K562 (cell line): Measurements from ENCODE around the gene NCAPG2. TPM values are rescaled to one million over a fixed set of nuclear protein-coding genes. Genes with fewer than 3 reads are reported as not detected.

ENCODE experiments used
- ATAC-seq: fragments of 200-7000 bp; cut with Tn5 transposase; 3 replicates; pipeline ENCODE4 v1.9.1; 2020; ENCODE audit warnings: moderate library complexity
- BruUV-seq: library from RNA; stranded (reverse); fragments of 400-500 nt; replicated peaks from 2 replicates; lab custom pipeline; 2021; lab: Mats Ljungman, UMichigan
- CTCF ChIA-PET: fragments of 300-600 bp; formaldehyde crosslinking; extraction: SDS; loops from one replicate; lab custom pipeline; 2021; ENCODE audit warnings: low intra/inter-chr PET ratio; lab: Yijun Ruan, JAX
- POLR2A ChIA-PET: fragments of 300-600, 350-650 bp; sonication (Branson Sonifier 250); formaldehyde crosslinking; extraction: SDS; loops from one replicate; lab custom pipeline; 2021; ENCODE audit warnings: antibody characterized with exemption, inconsistent platforms; lab: Yijun Ruan, JAX
- DNase-seq, 4 experiments: peaks; one replicate each; pipeline versions ENCODE4 v3.0.0 to v3.0.0-alpha.2; 2011 to 2018; ENCODE audit warnings: low spot score in 3 of 4, mixed read lengths in 3 of 4; ENCODE audit errors: extremely low read depth in 1 of 4
- FAIRE-seq: peaks from 2 replicates; lab custom pipeline; 2011; peaks lifted over from hg19 to GRCh38; lab: Jason Lieb, UNC
- H2AFZ ChIP-seq: 2 replicates; pipeline ENCODE4 v1.6.0; 2011; ENCODE audit warnings: low read depth, low read length, control low read depth, inconsistent platforms
- H3K27ac ChIP-seq: fragments of 200-600 bp; 3 replicates; pipeline ENCODE4 v1.8.0; 2011; ENCODE audit warnings: low read depth, mild to moderate bottlenecking, control low read depth, inconsistent platforms, low read length, moderate library complexity, mixed read lengths; ENCODE audit errors: extremely low read depth
- H3K27me3 ChIP-seq, 2 experiments: fragments of 300-600 bp in 1 of 2; 2 replicates in 1 of 2; 3 replicates in 1 of 2; pipeline versions ENCODE4 v1.6.0 to v1.8.0; 2011; ENCODE audit warnings: inconsistent platforms in 2 of 2, low read length in 2 of 2, mild to moderate bottlenecking in 1 of 2, mixed read lengths in 1 of 2, moderate library complexity in 1 of 2; ENCODE audit not compliant: control insufficient read depth in 2 of 2, insufficient read depth in 2 of 2
- H3K36me3 ChIP-seq: fragments of 300-600 bp; 3 replicates; pipeline ENCODE4 v1.8.0; 2011; ENCODE audit warnings: mild to moderate bottlenecking, low read length, inconsistent platforms; ENCODE audit not compliant: control insufficient read depth, insufficient read depth
- H3K4me1 ChIP-seq, 2 experiments: fragments of 200-600 bp in 1 of 2; replicated peaks in 1 of 2; 2 replicates in 1 of 2; 3 replicates in 1 of 2; pipeline versions ENCODE4 v1.5.1 to v1.8.0; 2011; ENCODE audit warnings: inconsistent platforms in 2 of 2, low read length in 2 of 2, mild to moderate bottlenecking in 1 of 2, mixed read lengths in 1 of 2, moderate library complexity in 1 of 2; ENCODE audit not compliant: control insufficient read depth in 2 of 2, insufficient read depth in 2 of 2
- H3K4me2 ChIP-seq: 2 replicates; pipeline ENCODE4 v1.6.1; 2011; ENCODE audit warnings: low read length, control low read depth, inconsistent platforms, mixed read lengths; ENCODE audit not compliant: insufficient read depth
- H3K4me3 ChIP-seq: fragments of 200-600 bp; sonication (generic), shearing (Covaris generic); 2 replicates; pipeline ENCODE4 v1.5.1; 2016; ENCODE audit warnings: control low read depth, inconsistent platforms
- H3K79me2 ChIP-seq: fragments of 200-600 bp; 3 replicates; pipeline ENCODE4 v1.8.0; 2011; ENCODE audit warnings: low read length, inconsistent platforms; ENCODE audit not compliant: control insufficient read depth, insufficient read depth
- H3K9ac ChIP-seq, 2 experiments: 2 replicates each; pipeline versions ENCODE4 v1.6.0 to v1.6.1; 2011; ENCODE audit warnings: low read depth in 2 of 2, low read length in 2 of 2, control low read depth in 1 of 2, inconsistent platforms in 1 of 2, mild to moderate bottlenecking in 1 of 2, mixed read lengths in 1 of 2; ENCODE audit not compliant: insufficient read depth in 1 of 2
- H3K9me1 ChIP-seq: one replicate; pipeline ENCODE4 v1.6.0; 2011; ENCODE audit warnings: inconsistent platforms, mild to moderate bottlenecking, low read length, moderate library complexity; ENCODE audit not compliant: control insufficient read depth, insufficient read depth
- H3K9me3 ChIP-seq: replicated peaks from 2 replicates; pipeline ENCODE4 v1.5.1; 2011; ENCODE audit warnings: low read depth, low read length, inconsistent platforms; ENCODE audit not compliant: control insufficient read depth, insufficient read depth
- H4K20me1 ChIP-seq: replicated peaks from 2 replicates; pipeline ENCODE4 v1.6.1; 2011; ENCODE audit warnings: low read length, inconsistent platforms, mixed read lengths; ENCODE audit not compliant: control insufficient read depth, insufficient read depth
- NFIX ChIP-seq: fragments of 250-450 bp; sonication (Bioruptor Pico); IDR thresholded peaks from 2 replicates; pipeline ENCODE4 v1.4.0; 2020; ENCODE audit warnings: low read depth, mild to moderate bottlenecking, moderate library complexity
- RBM25 ChIP-seq: fragments of 200-400 bp; formaldehyde crosslinking; IDR thresholded peaks from 2 replicates; pipeline ENCODE4 v1.6.1; 2018; ENCODE audit warnings: low read length, low read depth, moderate library complexity; ENCODE audit not compliant: severe bottlenecking
- SRSF3 ChIP-seq: fragments of 200-400 bp; formaldehyde crosslinking; IDR thresholded peaks from 2 replicates; pipeline ENCODE4 v1.6.1; 2016; ENCODE audit warnings: mild to moderate bottlenecking, low read length, moderate library complexity; ENCODE audit not compliant: insufficient read depth
- TARDBP ChIP-seq: fragments of 450-650 bp; IDR thresholded peaks from 2 replicates; pipeline ENCODE4 v1.6.1; 2016
- YBX1 ChIP-seq: fragments of 450-650 bp; IDR thresholded peaks from 2 replicates; pipeline ENCODE4 v1.7.1; 2016; ENCODE audit warnings: mild to moderate bottlenecking
- ZKSCAN1 ChIP-seq: fragments of 150-350 bp; IDR thresholded peaks from 2 replicates; pipeline ENCODE4 v1.6.1; 2016; ENCODE audit warnings: low read depth, low read length
- ZNF354B ChIP-seq: fragments of 250-450 bp; sonication (Bioruptor Pico); IDR thresholded peaks from 2 replicates; pipeline ENCODE4 v1.4.0; 2020
- ZNF445 ChIP-seq: fragments of 250-450 bp; sonication (Bioruptor Pico); IDR thresholded peaks from 2 replicates; pipeline ENCODE4 v1.4.0; 2020; ENCODE audit warnings: low read depth, mild to moderate bottlenecking, moderate library complexity
- ZNF75A ChIP-seq: fragments of 450-650 bp; formaldehyde crosslinking; IDR thresholded peaks from 2 replicates; pipeline ENCODE4 v1.4.0; 2020; ENCODE audit warnings: mild to moderate bottlenecking
- WGBS: fragments of 100-300 bp; shearing (Covaris generic); methylation state at CpG from one replicate; pipeline ENCODE4 v1.1.6; 2016; ENCODE audit warnings: low coverage, mixed read lengths; ENCODE audit not compliant: insufficient coverage; ENCODE audit errors: missing lambda C conversion rate; 5-methylcytosine and 5-hydroxymethylcytosine counted together
- in situ Hi-C: fragments of 300-500 bp; cut with MboI; formaldehyde crosslinking; loops from 4 replicates; pipeline ENCODE4 v1.15.0; 2018; ENCODE audit warnings: inconsistent platforms, mixed read lengths
- intact Hi-C: fragments of 100-400 bp; cut with micrococcal nuclease; formaldehyde crosslinking; loops from 2 replicates; pipeline ENCODE4 v1.14.2; 2022
- polyA plus RNA-seq, 8 experiments: library from polyadenylated mRNA; depleted of rRNA in 4 of 8; stranded (reverse) in 5 of 8; unstranded in 3 of 8; fragments of >200 nt; fragmentation: Nextera tagmentation in 2 of 8; fragmentation: Illumina TruSeq in 1 of 8; extraction: Ambion mirVana in 2 of 8; extraction: Trizol in 1 of 8; gene quantifications; 2 replicates each; pipeline versions ENCODE4 v1.2.1 to v1.2.3, GENCODE V29; 2011 to 2014; ENCODE audit warnings: inconsistent platforms in 1 of 8, missing spikeins in 1 of 8
- total RNA-seq, 7 experiments: library from RNA; depleted of rRNA in 6 of 7; stranded (reverse); fragments of >200 nt in 6 of 7; fragmentation: Illumina TruSeq in 2 of 7; extraction: Trizol in 2 of 7; gene quantifications; 2 replicates each; pipeline versions ENCODE4 v1.2.1 to v1.2.3, GENCODE V29; 2011 to 2021; ENCODE audit warnings: low replicate concordance in 1 of 7
- TF ChIP-seq, protein P1 (sequence below): fragments of 250-450 bp; sonication (Bioruptor Pico); IDR thresholded peaks from 2 replicates; pipeline ENCODE4 v1.8.0; 2022; ENCODE audit warnings: inconsistent platforms, mild to moderate bottlenecking, moderate library complexity, borderline replicate concordance
- TF ChIP-seq, protein P2 (sequence below): fragments of 250-450 bp; sonication (Bioruptor Pico); IDR thresholded peaks from 2 replicates; pipeline ENCODE4 v1.8.0; 2021; ENCODE audit warnings: mild to moderate bottlenecking, moderate library complexity

NCAPG2 gene
- total and polyA plus RNA-seq, 9 of the 15 experiments (the other 6 are each of a cell fraction or from before 2014, with no cell fraction given): 21.5 to 127 (median 86.1) TPM

GRCh38 chr7:158645842-158646241 is 58.8 kb downstream of the NCAPG2 start:
- DNase-seq: no peak
- peaks cover 3% of the 10 kb centered on the region; the same call in 1 of the 2 replicates for H3K9me3 ChIP-seq
- no peak for TF ChIP-seq ZKSCAN1
- no peak for TF ChIP-seq RBM25
- TF ChIP-seq NFIX (CRISPR knock-in tag): no peak
- no peak for TF ChIP-seq ZNF354B (CRISPR knock-in tag)
- no peak for TF ChIP-seq SRSF3
- TF ChIP-seq ZNF445: no peak
- TF ChIP-seq ZNF75A (CRISPR knock-in tag): no peak
- TF ChIP-seq, protein P1, sequence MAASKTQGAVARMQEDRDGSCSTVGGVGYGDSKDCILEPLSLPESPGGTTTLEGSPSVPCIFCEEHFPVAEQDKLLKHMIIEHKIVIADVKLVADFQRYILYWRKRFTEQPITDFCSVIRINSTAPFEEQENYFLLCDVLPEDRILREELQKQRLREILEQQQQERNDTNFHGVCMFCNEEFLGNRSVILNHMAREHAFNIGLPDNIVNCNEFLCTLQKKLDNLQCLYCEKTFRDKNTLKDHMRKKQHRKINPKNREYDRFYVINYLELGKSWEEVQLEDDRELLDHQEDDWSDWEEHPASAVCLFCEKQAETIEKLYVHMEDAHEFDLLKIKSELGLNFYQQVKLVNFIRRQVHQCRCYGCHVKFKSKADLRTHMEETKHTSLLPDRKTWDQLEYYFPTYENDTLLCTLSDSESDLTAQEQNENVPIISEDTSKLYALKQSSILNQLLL: no peak
- TF ChIP-seq, protein P2, sequence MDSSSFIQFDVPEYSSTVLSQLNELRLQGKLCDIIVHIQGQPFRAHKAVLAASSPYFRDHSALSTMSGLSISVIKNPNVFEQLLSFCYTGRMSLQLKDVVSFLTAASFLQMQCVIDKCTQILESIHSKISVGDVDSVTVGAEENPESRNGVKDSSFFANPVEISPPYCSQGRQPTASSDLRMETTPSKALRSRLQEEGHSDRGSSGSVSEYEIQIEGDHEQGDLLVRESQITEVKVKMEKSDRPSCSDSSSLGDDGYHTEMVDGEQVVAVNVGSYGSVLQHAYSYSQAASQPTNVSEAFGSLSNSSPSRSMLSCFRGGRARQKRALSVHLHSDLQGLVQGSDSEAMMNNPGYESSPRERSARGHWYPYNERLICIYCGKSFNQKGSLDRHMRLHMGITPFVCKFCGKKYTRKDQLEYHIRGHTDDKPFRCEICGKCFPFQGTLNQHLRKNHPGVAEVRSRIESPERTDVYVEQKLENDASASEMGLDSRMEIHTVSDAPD (CRISPR knock-in tag): no peak
- TF ChIP-seq YBX1: no peak
- TF ChIP-seq TARDBP: no peak
- peaks cover 90% of the 10 kb centered on the region for H3K36me3 ChIP-seq
- BruUV-seq: no TSS peak
- H3K27me3 ChIP-seq: no peaks in the 10 kb centered on the region
- peaks cover 9% of the 10 kb centered on the region; the same call in 2 of the 3 replicates for H3K79me2 ChIP-seq
- no peaks in the 10 kb centered on the region for H3K9me1 ChIP-seq
- WGBS: 93% methylated on average over 4 of the region's 4 CpGs
- in situ Hi-C loops (no loop called here), intact Hi-C loops (loop anchor here (10.0 kb wide), 1 partner anchor 151 kb away; no protein-coding TSS in a partner anchor)
- no peaks in the 10 kb centered on the region; the same call in 1 of the 2 replicates for H4K20me1 ChIP-seq
- ATAC-seq: no peak
- H2AFZ ChIP-seq: no peak overlapping the region
- no peak overlapping the region for H3K4me2 ChIP-seq
- H3K4me3 ChIP-seq: no peak overlapping the region
- no peak overlapping the region for H3K27ac ChIP-seq
- POLR2A ChIA-PET: interaction anchor here (1.0 kb wide), 1 partner anchor 105 kb away, joined by 3 read pairs; no protein-coding TSS in a partner anchor
- CTCF ChIA-PET: no interaction called here
- no peak for FAIRE-seq
- no peaks in the 10 kb centered on the region for H3K4me1 ChIP-seq
- no peak overlapping the region for H3K9ac ChIP-seq
